Measurements from ENCODE around the gene SRGAP1. TPM values are rescaled to one million over a fixed set of nuclear protein-coding genes. Genes with fewer than 3 reads are reported as not detected.

SRGAP1 gene
- 32.8 and 35.8 TPM in 2 replicates for total RNA-seq

DNA sequence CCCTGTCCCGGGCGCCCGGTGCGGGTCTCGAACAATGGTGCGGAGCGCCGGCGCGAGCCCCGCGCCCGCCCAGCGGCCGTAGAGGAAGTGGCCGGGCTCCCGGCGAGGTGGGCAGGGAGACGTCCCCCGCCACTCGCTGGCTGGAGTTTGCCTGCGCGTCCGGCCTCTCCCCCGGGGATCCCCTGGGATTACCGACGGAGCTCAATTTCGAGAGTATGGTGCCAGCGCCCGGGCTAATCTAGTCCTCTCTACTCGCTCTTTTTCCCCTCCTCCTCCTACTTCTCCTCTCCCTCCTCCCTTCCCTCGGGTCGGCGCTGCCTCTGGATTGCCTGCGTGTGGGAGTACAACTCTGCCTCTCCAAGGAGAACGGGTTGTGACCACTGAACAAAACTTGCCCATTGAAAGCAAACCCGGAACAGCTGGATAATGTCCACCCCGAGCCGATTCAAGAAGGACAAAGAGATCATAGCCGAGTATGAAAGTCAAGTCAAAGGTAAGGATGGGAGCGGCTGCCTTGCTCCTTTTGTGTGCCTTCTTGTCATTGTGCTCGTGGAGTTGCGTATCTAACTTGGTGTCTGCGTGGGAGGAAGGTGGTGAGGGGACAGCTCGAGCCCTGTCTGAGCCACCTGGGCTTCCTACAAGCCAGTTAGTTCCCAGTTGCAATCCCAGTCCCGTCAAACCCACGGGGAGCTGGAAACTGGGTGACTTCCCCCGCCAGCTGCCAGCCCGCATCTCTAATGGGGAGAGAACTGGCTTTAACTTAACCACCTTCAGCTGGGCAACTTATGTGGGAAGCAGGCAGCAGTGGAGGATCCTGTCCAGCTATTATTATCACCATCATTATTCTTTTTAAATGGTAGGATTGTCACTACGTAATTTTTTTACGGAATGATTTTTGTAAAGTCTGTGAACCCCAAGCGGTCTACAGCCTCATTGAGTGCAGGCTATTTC lies at the start of gene SRGAP1:
SRGAP1 (plus strand) TSS at position 310 of the 951 bp plus-strand sequence; CDS start at position 427, 117 bp downstream.

Small RNA genes lying within 50 kb of the gene (small RNA-seq; reads per million reads assigned to genes)
- gene AC020611.1 = not detected
- not detected for gene RNU6-1009P

Other genes with a start within 250 kb of the SRGAP1 start
- gene DPY19L2, start 176.2 kb upstream of the SRGAP1 start, total RNA-seq = 0.65 and 1.1 TPM in 2 replicates
- gene RXYLT1, start 64.8 kb upstream of the SRGAP1 start, total RNA-seq = 18.8 and 19.2 TPM in 2 replicates